Cardiac muscle cell (in vitro differentiated cells and primary cell): Measurements from ENCODE around the gene RAD23A. TPM values are rescaled to one million over a fixed set of nuclear protein-coding genes. Genes with fewer than 3 reads are reported as not detected.
A peak's percentile ranks its signal among the peaks of the same experiment; 100 is the strongest.
"Not testable (repeated sequence)": the region's sequence is repeated elsewhere in the genome, so short reads cannot be mapped to it uniquely, and the experiment has no call there.

ENCODE experiments used
- DNase-seq, 2 donors: peaks; one replicate each; pipeline versions ENCODE4 v3.0.0 to v3.0.0-alpha.2; 2010 to 2017; ENCODE audit warnings: low read depth in 1 of 2, low spot score in 1 of 2
- H3K27ac ChIP-seq: fragments of 200-600 bp; sonication (generic); 2 replicates; pipeline ENCODE4 v1.5.1; 2016
- H3K27me3 ChIP-seq: fragments of 200-600 bp; sonication (generic); 2 replicates; pipeline ENCODE4 v1.6.0; 2016; ENCODE audit warnings: control low read depth
- H3K36me3 ChIP-seq: fragments of 200-600 bp; sonication (generic); 2 replicates; pipeline ENCODE4 v1.5.1; 2016; ENCODE audit warnings: control low read depth
- H3K4me1 ChIP-seq: fragments of 200-600 bp; sonication (generic); 2 replicates; pipeline ENCODE4 v1.8.1; 2017; ENCODE audit warnings: low read depth, mild to moderate bottlenecking, mixed run types
- H3K4me3 ChIP-seq: fragments of 200-600 bp; sonication (generic); 2 replicates; pipeline ENCODE4 v1.5.1; 2016; ENCODE audit warnings: mild to moderate bottlenecking
- H3K9me3 ChIP-seq: fragments of 200-600 bp; sonication (generic); 2 replicates; pipeline ENCODE4 v1.5.1; 2017; ENCODE audit warnings: low read depth, mild to moderate bottlenecking, control low read depth
- polyA plus RNA-seq: library from polyadenylated mRNA; unstranded; fragments of >200 nt; fragmentation: Nextera tagmentation; extraction: Ambion mirVana; gene quantifications from 2 replicates; pipeline ENCODE4 v1.2.1, GENCODE V29; 2016
- total RNA-seq: library from RNA; depleted of rRNA; stranded (reverse); fragments of >200 nt; gene quantifications from 2 replicates; pipeline ENCODE4 v1.2.3, GENCODE V29; 2016
- TF ChIP-seq, protein P1 (sequence below): IDR thresholded peaks from 2 replicates; pipeline ENCODE4 v1.5.1; 2012; ENCODE audit warnings: low read depth, mild to moderate bottlenecking, low read length

RAD23A gene
- total and polyA plus RNA-seq, 2 experiments from 2014 or later = 182 to 191 TPM

DNA sequence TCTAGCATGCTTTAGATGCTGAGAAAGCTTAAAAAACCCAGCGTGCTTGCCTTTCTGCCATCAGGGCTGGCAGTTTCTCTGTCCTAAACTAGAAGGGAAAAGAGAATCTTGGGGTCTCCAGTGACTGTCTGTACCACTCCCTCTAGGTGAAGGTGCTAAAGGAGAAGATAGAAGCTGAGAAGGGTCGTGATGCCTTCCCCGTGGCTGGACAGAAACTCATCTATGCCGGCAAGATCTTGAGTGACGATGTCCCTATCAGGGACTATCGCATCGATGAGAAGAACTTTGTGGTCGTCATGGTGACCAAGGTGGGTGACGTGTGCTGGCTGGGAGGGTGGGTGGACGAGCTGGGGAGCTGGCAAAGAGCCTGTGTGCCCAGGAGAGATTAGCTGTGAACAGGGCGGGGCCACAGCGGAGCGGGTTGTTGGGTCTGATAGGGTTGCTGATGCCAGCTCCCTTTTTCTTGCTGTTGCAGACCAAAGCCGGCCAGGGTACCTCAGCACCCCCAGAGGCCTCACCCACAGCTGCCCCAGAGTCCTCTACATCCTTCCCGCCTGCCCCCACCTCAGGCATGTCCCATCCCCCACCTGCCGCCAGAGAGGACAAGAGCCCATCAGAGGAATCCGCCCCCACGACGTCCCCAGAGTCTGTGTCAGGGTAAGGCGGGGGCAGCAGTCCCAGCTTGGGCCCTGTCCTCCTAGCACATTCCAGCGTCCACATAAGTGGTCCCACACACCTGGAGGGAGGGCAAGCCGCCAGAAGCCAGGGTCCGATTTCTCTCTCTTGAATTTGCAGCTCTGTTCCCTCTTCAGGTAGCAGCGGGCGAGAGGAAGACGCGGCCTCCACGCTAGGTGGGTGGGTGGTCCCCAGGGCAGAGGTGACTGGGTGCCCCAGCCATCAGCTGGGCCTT, 2.3 kb downstream of the RAD23A start:
- peaks cover 50% of the 10 kb centered on the region for H3K36me3 ChIP-seq
- no peaks in the 10 kb centered on the region for H3K9me3 ChIP-seq
- H3K27ac ChIP-seq = no peak overlapping the region
- no peaks in the 10 kb centered on the region for H3K27me3 ChIP-seq
- no peak overlapping the region for H3K4me3 ChIP-seq
- no peak for DNase-seq
- H3K4me1 ChIP-seq = peaks cover 4% of the 10 kb centered on the region
- TF ChIP-seq, protein P1, sequence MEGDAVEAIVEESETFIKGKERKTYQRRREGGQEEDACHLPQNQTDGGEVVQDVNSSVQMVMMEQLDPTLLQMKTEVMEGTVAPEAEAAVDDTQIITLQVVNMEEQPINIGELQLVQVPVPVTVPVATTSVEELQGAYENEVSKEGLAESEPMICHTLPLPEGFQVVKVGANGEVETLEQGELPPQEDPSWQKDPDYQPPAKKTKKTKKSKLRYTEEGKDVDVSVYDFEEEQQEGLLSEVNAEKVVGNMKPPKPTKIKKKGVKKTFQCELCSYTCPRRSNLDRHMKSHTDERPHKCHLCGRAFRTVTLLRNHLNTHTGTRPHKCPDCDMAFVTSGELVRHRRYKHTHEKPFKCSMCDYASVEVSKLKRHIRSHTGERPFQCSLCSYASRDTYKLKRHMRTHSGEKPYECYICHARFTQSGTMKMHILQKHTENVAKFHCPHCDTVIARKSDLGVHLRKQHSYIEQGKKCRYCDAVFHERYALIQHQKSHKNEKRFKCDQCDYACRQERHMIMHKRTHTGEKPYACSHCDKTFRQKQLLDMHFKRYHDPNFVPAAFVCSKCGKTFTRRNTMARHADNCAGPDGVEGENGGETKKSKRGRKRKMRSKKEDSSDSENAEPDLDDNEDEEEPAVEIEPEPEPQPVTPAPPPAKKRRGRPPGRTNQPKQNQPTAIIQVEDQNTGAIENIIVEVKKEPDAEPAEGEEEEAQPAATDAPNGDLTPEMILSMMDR = no peak

DNA sequence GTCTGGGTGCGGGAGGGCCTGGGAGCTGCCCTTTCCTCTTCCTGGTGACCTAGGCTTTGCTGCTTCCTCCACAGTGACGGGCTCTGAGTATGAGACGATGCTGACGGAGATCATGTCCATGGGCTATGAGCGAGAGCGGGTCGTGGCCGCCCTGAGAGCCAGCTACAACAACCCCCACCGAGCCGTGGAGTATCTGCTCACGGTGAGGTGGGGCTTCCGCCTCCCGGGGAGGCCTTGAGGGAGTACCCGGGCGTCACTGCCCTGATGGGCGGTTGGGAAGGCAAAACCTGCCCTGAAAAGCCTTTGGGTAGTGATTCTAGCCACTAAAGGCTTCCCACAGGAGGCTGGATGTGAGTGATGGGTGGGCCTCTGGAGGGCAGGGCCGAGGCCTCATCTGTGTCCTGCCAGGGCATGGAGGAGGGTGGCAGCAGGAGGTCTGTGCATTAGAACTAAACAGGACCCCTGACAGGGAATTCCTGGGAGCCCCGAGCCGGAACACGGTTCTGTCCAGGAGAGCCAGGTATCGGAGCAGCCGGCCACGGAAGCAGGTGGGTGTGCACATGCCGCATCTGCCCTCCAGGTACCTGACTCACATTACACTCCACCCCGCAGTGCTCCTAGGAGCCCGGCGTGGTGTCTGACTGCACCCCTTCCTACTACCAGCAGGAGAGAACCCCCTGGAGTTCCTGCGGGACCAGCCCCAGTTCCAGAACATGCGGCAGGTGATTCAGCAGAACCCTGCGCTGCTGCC, 3.1 kb downstream of the RAD23A start:
- Histone ChIP-seq H3K27ac (no peak overlapping the region), H3K4me3 (no peak overlapping the region), H3K4me1 (peaks cover 4% of the 10 kb centered on the region), H3K27me3 (no peaks in the 10 kb centered on the region), H3K36me3 (peaks cover 47% of the 10 kb centered on the region), H3K9me3 (no peaks in the 10 kb centered on the region)
- TF ChIP-seq, protein P1 = no peak
- no peak for DNase-seq

DNA sequence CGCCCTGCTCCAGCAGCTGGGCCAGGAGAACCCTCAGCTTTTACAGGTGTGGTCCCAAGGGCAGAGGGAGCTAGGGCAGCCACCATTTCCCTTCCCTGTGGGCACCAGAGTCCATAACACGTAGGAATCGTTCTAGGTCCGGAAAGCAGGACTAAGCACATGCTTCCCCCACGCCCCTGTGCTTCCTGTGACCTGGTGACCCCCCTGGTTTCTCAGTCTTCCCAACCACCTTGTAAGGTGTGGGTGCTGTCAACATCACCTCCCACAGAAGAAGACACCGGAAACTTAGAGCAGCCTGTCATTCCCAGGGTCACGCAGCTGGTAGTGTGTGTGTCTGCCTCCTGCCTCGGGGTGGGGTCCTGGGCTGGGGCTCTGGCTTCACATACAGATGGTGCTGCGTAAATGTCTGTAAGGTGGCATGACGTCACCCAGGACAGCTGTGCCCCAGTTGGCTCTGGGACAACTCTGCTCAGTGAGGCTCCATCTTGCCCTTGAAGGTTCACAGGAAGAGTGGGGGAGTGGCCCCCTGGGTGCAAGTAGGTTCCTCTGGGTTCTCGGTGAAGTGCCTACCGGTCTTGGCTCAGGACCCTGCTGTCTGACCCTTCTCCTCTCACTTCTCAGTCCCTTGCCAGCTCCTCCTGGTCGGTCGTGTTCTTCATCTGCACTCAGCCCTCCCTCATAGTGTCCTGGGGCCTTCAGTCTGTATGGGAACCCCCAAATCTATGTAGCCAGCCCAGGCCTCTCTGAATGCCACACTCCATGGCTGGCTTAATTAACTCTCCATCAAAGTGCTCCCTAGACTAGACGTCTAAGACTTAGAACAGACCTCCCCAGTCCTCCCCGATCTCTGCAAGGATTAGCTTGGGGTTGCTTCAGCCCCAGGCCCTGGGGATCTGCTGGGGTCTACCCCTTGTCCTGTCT, 4.0 kb downstream of the RAD23A start:
- Histone ChIP-seq H3K27ac (no peak overlapping the region), H3K4me1 (peaks cover 4% of the 10 kb centered on the region), H3K27me3 (no peaks in the 10 kb centered on the region), H3K4me3 (no peak overlapping the region), H3K36me3 (peaks cover 43% of the 10 kb centered on the region), H3K9me3 (no peaks in the 10 kb centered on the region)
- TF ChIP-seq, protein P1 = no peak
- no peak for DNase-seq

DNA sequence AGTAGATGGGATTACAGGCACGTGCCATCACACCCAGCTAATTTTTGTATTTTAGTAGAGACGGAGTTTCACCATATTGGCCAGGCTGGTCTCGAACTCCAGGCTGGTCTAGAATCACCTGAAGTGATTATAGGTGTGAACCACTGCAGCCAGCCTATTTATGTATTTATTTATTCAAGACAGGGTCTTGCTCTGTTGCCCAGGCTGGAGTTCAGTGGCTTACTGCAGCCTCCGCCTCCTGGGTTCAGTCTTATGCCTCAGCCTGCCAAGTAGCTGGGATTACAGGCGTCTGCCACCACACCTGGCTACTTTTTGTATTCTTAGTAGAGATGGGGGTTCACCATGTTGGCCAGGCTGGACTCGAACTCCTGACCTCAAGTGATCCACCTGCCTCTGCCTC, 6.4 kb downstream of the RAD23A start:
- H3K4me1 ChIP-seq = not testable (repeated sequence)

DNA sequence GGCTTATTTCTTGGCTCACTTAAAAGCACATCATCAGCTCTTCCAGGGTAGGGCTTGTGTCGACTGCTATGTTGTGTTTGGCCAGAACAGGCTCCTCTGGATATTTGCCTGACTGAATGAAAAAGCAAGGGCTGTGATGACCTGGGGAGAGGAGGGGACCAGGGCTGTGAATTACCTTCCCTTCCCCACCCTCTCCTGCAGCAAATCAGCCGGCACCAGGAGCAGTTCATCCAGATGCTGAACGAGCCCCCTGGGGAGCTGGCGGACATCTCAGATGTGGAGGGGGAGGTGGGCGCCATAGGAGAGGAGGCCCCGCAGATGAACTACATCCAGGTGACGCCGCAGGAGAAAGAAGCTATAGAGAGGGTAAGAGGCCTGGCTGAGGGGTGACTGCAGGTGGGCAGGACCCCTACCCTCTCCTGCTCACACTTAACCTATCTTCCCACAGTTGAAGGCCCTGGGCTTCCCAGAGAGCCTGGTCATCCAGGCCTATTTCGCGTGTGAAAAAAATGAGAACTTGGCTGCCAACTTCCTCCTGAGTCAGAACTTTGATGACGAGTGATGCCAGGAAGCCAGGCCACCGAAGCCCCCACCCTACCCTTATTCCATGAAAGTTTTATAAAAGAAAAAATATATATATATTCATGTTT, 7.0 kb downstream of the RAD23A start:
- H3K27ac ChIP-seq = peak overlapping the region; percentile 34
- DNase-seq = peak in 1 of 2 donors; percentile 77
- peaks cover 37% of the 10 kb centered on the region for H3K36me3 ChIP-seq
- H3K27me3 ChIP-seq = no peaks in the 10 kb centered on the region
- TF ChIP-seq, protein P1 = no peak
- no peaks in the 10 kb centered on the region for H3K9me3 ChIP-seq
- peaks cover 6% of the 10 kb centered on the region for H3K4me1 ChIP-seq
- H3K4me3 ChIP-seq = no peak overlapping the region

More for the DNA sequence above, 6.4 kb downstream of the RAD23A start:
- not testable (repeated sequence) for H3K9me3 ChIP-seq, DNase-seq, H3K27me3 ChIP-seq, H3K4me3 ChIP-seq, H3K27ac ChIP-seq
- peaks cover 40% of the 10 kb centered on the region for H3K36me3 ChIP-seq
